NOMO-1 (cell line): ENCODE measurements around the gene AP2A2.
"Not testable (repeated sequence)": the region's sequence is repeated elsewhere in the genome, so short reads cannot be mapped to it uniquely, and the experiment has no call there.

Source experiments
- DNase-seq, 2 experiments: peaks; one replicate each; lab custom pipeline; 2025; ENCODE audit not compliant: unreplicated experiment in 2 of 2; lab: John Stamatoyannopoulos, UW

AP2A2 gene

DNA sequence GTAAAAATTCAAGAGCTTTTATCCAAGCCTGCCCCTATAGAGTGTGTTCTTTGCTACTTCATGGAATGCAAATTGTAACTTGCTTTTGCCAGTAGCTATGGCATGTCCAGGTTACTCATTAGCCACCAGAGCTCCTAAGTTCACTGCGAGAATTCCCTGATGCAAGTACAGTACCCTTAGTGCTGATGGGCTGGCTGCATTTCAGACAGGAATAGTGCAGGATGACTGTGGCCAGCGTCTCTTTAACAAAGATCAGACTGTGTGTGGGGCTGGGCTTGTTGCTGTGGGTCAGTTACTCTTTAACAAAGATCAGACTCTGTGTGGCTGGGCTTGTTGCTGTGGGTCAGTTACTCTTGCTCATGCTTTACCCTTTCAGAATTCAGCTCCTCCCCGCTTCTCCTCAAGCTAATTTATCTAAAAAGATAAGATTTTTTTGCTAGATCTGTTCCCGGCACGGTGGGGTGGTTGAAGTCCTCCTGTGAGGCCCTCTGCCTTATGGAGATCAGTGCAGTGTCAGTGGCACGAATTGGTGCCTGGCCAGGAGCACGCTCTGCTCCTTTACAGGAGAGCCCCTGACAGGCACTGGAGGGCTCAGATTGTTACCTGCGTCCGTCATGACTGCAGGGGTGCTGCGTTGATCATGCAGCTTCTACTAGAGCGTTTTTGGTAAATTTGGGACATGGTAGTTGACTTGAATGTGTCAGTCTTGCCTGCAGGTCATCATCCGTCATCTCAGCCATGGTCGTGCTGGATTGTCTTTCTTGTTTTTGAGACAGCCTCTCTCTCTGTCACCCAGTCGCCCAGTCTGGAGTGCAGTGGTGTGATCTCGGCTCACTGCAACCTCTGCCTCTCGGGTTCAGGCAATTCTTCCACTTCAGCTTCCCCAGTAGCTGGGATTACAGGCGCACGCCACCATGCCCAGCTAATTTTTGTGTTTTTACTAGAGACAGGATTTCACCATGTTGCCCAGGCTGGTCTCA lies 27.0 kb downstream of the AP2A2 start:
- DNase-seq: no peak

DNA sequence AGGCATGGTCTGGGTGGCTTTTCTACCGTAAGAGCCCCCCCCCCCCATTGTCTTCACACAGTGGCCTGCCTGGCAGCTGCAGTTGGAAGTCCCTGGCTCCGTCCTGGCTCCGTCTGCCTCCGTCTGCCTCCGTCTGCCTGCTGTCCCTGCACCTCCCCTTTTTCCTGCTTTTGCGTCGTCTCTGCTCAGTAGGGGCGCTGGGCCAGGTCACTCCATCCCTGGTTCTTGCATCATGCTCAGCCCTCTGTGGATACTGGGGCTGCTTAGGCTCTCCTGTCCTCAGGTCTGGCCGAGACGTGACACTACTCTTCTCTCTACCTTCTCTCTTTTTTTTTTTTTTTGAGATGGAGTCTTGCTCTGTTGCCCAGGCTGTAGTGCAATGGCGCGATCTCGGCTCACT lies 27.8 kb downstream of the AP2A2 start:
- DNase-seq: no peak

DNA sequence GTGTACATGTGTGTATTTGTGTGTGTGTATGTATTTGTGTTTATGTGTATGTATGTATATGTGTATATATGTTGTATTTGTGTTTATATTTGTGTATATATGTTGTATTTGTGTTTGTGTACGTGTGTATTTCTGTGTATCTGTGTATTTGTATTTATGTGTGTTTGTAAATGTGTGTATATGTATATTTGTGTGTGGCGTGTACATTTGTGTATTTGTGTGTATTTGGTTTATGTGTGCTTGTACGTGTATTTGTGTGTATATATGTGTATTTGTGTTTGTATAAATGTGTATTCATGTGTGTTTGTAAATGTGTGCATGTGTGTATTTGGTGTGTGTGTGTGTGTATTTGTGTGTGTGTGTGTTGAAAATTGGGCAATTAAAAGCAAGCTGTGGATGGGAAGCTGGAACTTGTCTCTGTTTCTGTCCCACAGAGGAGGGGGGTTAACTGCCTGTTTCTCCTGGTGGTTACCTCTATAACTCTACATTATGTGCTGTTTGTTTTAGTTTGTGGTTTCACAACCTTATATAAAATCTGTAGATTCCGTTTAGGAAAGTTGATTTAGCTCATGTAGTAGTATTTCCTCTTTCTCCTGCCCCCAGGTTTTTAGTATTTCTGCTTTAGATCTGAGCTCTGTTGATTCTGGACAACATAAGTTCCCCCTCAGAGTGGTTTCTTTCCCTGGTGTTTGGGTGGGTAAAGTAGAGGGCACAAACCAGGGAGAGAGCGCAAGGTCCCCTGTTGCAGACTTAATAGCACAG lies 28.9 kb downstream of the AP2A2 start:
- peak in 1 of 2 experiments; percentile 38 for DNase-seq

DNA sequence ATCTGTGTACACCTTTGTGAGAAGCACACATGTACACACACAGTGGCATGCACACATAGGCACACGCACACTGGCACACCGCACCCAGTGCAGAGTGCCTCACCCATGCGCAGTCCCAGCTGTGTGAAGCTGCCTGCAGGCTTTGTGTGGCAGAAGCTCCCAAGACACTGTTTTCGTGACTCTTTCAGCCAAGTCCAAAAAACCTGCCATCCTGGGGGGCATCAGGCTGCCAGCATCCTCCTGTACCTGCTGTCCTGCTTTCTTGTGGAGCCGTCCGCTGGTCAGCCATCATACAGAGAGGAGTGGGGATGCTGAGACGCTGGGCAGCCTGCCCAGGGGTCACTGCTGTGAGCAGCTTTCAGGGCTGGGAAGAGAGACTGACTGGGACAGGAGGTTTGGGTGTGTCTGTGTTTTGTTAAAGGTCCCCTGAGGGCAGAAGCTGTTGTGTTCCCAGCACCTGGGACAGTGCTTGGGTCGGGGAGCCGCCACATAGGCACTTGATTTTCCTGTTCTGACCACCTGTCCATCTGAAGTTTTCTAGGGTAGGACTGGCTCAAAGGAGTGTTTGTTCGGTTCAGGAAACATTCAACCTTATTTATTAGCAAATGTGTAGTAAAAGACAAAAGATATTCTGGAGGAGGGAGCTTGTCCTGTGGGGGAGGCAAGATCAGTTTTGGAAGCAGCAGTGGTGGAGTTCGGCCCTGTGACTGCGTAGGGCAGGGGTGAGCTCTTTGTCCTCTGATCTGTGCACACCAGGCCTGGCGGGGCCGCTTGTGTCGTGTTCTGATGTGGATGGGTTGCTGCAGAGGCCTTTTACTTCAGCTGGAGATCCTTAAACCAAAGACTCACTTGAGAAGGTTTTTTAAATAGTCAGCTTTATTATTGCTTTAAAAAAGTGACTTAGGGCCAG lies 29.7 kb downstream of the AP2A2 start:
- no peak for DNase-seq

DNA sequence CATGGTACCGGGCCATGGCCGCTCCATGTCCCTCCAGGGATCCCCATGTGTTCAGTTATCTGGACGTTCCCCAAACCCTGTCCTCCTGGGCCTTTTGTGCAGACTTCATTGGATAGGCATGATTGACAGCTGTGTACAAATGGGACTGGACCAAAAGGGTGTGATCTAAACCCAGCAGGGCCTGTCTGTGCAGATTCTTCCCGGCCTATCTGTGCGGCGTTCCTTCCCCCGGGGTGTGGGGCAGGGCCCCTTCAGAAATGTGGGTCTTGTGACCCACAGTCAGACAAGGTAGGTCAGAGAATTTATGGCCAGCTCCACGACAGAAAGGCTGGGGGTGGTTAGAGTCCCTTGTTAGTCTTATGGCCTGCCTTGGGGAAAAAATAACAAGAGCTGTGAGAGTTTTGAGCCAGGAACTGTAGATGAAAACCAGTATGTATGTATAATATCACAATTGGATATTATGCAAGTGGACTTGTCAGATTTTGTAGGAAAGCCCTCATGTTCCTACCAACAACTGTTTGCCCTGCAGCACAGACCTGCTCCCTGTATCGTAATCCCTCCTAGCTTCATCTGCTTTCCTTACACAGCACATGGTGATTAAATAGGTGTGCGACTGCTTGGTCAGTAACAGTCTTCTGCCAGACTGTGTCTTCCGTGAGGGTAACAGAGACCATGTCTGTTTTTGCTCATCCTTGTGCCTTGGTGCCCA lies 31.7 kb downstream of the AP2A2 start:
- no peak for DNase-seq

DNA sequence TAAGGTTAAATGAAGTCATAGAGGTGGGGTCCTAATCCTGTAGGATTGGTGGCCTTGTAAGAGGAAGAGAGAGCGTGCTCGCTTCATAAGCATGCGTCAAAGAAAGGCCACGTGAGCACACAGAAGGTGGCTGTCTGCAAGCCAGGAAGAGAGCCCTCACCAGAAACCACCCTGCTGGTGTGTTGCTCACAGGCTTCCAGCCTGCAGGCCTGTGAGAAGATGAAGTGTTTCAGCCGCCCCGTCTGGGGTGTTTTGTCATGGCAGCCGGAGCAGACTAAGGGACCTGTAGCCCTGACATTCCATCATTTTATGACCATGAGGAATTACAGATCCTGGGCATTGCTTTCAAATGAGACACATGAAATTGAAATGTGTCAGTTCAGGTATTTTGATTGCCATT lies 32.4 kb downstream of the AP2A2 start:
- DNase-seq: no peak

DNA sequence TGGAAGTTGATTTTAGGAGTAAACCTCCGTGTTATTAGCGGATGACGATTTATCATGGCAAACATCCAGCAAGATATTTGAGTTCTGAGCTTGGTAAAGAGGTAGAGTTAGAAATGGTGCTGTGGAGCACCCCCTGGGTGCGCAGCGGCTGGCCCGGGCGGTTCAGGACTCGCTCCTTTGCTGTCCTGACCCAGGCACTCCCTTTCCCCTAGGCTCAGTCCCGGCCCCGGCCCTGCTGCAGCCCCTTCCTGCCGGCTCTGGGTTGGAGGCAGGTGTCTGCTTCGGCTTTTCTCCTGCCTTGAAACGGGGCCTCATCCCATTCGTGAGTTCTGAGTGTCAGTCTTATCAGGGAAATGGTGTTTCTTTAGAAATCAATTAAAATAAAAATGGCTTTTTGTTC lies 33.4 kb downstream of the AP2A2 start:
- DNase-seq: no peak

DNA sequence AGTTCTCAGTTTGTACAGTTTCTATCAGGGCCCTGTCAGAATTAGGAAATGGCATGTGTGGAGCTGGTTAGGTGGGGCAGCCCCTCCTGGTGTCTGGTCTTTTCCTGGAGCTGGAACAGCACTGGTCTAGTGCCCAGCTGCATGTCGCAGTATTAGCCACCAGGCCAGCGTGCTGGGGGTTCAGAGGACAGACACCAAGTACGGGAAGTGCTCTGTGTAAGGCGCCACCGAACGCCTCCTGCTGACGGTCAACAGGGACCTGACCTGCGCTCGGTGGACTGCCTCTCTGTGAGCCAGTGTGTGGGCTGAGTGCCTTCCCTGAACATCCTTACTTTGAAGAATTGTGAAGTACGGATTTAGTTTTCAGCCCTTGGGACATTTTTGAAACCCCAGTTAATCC lies 33.9 kb downstream of the AP2A2 start:
- no peak for DNase-seq

DNA sequence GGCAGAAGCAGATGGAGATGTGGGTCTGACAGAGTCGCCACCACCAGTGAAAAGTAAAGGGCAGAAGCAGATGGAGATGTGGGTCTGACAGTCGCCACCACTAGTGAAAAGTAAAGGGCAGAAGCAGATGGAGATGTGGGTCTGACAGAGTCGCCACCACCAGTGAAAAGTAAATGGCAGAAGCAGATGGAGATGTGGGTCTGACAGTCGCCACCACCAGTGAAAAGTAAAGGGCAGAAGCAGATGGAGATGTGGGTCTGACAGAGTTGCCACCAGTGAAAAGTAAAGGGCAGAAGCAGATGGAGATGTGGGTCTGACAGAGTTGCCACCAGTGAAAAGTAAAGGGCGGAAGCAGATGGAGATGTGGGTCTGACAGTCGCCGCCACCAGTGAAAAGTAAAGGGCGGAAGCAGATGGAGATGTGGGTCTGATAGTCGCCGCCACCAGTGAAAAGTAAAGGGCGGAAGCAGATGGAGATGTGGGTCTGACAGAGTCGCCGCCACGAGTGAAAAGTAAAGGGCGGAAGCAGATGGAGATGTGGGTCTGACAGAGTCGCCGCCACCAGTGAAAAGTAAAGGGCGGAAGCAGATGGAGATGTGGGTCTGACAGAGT lies 35.7 kb downstream of the AP2A2 start:
- DNase-seq: not testable (repeated sequence)

DNA sequence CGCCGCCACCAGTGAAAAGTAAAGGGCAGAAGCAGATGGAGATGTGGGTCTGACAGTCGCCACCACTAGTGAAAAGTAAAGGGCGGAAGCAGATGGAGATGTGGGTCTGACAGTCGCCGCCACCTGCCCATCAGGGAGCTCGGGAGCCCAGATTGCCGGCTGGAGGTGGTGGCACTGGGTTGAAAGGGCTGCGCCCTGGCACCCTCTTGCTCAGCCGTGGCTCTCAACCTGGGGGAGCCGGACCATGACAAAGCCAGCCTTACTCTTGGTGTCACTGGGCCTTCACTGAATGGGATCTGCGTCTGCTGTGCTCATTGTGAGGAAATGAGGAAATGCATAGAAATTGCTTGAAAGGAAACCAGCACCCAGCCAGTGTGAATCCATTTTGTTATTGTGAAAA lies 36.3 kb downstream of the AP2A2 start:
- no peak for DNase-seq

DNA sequence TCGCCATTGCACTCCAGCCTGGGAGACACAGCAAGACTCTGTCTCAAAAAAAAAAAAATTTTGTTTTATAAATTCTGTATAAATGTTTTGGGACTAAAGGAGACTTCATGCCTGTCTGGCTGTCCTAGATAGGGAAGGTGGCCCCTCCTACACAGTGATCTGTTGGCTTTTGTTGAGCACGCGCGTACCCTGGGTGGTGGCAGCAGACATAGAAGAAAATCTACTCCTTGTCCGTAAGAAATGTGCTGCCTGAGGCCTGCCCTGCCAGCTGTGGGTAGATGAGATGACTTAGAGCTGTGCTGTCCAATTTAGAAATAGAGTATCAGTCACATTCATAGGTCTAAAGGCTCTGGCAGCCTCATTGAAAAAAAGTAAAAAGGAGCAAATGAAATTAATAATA lies 37.0 kb downstream of the AP2A2 start:
- no peak for DNase-seq

DNA sequence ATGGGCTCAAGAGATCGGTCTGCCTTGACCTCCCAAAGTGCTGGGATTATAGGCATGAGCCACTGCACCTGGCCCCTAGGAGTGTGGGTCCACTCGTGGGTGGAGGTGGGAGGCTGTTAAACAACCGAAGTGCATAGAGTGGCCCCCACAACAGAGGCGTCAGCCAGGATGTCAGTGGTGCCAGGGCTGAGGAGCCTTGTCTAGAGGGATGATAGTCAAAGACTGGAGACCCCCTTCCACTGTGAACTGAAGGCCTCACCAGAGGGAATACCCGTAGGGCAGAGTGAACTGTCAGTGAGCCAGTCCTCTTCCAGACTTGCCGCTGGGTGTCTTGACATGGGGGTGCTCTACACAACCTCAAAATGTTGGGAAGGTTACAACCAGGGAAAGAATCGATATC lies 38.2 kb downstream of the AP2A2 start:
- no peak for DNase-seq

DNA sequence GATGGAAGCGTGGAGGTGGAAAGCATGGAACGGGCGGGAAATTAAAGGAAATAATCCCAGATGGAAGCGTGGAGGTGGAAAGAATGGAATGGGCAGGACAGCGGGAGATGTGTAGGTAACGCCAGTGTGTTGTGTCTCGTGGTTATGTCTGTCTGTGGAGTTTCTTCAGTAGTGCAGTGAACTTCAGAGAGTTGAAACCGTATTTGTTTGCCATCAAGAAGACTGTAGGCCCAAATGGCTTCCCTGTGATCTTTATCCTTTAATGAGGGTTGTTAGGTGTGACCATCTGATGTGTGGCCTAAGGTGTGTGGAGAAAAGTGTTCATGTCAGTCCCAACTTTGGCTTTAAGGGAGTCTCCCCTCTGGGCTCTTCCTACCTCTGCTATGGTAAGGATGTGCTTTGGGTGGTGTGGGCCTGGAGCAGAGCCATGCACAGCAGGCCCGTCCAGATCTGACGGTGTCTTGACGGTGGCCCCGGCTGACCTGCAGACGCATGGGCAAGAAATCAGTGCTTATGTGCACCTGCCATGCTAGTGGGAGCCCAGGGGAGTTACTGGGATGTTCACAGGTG lies 39.6 kb downstream of the AP2A2 start:
- no peak for DNase-seq

DNA sequence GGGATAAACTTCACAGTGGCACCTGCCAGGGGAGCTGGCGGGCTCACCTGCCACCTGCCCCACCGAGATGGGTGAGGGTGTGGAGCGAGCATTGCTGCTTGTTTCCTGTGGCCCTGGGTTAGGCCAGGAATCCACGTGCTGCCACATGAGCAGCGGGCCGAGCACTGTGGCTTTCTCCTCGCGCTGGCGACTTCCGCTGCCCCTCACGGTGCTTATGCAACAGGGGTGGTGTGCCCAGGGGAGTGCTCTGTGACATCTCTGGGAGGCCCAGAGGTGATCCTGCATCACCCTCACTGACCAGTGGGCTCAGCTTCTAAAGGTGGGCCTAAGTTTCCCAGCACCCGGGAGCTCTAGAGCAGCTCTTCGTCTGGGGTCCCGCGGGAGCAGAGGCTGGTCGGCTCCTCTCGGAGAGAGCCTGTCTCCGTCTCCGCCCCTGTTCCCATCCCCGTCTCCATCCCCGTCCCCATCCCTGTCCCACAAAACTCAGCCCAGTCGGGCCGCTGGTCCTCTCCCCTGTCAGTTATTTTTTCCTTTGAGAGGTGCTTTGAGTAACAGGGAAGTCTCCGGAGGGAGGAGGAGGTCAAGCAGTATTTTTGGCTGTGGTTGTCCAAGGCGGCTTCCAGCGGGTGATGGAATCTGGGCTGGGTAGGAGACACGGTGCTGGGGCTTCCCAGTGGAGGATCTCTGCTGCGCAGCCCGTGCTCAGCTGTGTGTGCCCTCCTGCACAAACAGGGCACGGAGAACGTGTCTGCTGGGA lies 42.5 kb downstream of the AP2A2 start:
- DNase-seq: no peak

DNA sequence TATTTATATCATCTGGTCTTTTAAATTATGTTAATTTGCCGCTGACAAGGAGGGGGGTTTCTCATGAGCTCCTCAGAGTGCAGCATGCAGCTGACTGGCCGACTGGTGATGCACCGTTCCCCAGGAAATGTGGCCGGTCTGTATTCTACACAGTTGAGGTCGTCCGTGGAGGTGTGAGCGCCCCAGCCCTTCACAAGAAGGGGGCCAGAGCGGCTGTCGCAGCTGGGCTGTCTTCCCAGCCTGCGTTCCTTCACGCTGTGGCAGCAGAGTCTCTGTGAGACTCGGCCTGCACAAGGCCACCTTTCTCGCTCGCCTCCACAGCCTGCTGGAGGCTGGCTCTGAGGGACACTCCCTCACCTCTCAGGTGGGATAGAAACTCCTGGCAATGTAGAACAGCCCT lies 43.2 kb downstream of the AP2A2 start:
- no peak for DNase-seq

DNA sequence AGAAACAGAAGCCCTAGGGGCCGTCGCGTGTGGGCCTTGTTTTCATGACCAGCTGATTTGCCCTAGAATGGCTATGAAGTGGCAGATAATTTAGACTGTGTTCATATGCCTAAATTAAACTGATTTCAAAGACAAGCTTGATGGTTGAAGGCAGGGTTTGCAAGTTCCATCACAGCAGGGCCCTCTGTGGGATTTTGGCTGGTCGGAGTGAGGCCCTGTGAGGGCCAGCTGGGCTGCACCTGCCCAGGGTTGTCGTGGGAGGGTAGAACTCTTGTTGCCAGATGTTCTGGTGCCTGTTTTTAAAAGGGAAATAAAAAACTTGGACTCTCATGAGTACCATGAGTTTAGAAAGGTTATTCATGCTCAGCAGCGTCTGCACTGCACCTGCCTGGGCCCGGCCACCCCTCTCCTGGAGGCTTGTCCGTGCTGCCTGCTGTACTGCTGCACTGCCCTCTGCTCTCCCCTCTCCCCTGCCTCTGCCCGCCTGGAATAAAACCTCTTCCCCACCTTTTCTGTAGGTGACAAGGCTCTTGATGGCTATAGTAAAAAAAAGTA lies 44.1 kb downstream of the AP2A2 start:
- DNase-seq: no peak

DNA sequence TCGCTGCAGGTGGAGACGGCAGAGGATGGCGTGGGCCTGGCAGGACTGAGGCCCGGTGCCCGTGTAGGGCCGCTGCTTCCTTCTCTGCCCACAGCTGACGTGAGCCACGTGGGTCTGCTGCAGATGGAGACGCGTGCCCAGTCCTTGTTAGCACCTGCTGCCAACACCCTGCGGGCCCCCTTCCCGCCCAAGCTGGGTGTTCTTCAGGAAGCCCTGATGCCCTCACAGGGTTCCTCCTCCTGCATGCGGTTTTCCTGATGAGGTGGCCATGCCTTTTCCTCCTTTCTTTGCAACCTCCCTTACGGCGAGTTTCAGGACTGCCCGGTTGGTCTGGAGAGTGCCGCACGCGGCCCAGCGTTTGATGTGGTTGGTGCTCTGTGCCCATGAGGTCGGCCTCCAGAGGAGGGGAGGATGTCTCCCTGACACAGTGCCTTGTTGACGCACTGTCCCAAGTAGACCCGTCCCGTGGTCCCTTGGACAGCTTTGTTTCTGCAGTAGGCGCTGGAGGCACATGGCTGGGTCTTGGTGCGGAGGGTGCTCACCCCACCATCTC lies 44.7 kb downstream of the AP2A2 start:
- no peak for DNase-seq

DNA sequence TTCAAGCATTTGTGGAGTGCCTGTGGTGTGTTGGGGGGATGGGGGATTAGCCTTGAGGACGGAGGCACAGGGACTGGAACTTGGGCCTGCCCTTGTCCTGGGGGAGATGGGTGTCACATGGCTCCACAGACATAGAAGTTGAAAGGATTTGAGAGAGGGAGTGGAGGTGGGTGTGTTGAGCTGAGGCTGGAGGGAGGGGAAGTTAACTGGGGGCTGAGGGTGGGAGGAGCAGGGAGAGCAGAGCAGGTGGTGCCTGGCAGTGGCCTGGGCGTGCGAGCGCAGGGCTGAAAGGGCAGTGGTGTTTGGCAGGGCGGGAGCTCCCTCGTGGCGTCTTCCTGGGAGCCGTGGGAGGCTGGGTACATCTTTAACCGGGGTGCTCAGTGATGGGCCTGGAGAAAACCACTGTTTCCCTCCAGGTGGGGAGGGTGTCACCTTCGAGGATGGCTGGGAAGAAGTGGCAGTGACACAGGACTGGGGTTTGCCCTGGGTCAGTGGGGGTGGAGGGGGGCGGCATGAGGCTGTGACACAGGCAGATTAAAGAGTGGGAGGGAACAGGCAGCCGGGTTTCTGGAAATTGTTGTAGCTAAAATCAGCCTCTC lies 45.5 kb downstream of the AP2A2 start:
- no peak for DNase-seq
